GM21360 (cell line): Measurements from ENCODE around the gene MAML3.

ENCODE experiments used
- ATAC-seq: cut with Tn5 transposase; IDR thresholded peaks from one replicate; pipeline ENCODE4 v1.9.1; 2021; ENCODE audit warnings: mild to moderate bottlenecking, moderate library complexity; ENCODE audit not compliant: unreplicated experiment

MAML3 gene

DNA sequence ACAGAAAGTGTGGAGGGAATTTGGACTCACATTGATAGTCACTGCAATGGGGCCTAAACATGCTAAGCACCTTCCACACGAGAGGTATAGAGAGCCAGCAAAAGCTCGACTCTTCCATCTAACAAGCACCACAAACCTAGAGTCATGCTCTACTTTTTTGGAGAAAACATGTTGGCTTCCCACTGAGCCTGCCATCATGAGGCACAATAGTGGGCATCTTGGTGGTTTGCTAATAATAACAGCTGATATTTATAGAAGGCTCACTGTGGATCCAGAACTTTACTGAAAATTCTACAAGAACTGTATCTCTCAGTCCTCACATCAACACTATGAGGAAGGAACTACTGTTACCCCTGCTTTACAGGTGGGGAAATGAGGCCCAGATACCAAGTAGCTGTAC lies 26.6 kb downstream of the MAML3 start:
- ATAC-seq = no peak

DNA sequence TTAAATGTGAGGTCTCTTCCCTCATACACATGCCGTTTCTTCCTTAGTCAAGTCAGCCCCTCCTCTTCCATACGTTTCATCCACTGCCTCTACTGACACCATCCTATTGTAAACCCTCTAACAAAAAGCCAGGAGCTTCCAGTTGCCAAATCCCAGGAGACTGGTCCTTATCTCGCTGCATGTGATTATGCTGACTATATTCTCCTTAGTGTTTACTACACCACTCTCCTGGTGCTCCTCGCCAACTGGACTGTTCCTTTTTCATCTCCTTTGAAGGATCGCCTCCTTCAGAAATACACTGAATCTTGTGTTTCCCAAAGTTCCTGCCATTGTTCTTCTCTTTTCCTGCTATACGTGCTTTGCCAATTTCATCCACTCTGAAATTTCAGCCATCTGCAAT lies 27.7 kb downstream of the MAML3 start:
- no peak for ATAC-seq

DNA sequence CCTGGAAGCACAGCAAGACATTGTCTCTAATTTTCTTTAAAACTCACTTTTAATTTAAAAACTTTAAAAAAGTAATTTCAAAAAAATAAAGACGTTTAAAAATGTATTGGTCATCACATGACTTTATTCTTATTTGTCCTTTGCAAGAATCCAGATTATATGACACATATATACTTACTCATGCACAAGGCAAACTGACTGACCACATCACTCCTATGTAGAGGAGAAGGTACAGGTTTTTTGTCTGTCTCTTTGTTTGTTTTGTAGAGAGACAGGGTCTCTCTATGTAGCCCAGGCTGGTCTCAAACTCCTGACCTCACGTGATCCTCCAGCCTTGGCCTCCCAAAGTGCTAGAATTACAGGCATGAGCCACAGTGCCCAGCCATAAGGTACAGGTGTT lies 28.6 kb downstream of the MAML3 start:
- no peak for ATAC-seq

DNA sequence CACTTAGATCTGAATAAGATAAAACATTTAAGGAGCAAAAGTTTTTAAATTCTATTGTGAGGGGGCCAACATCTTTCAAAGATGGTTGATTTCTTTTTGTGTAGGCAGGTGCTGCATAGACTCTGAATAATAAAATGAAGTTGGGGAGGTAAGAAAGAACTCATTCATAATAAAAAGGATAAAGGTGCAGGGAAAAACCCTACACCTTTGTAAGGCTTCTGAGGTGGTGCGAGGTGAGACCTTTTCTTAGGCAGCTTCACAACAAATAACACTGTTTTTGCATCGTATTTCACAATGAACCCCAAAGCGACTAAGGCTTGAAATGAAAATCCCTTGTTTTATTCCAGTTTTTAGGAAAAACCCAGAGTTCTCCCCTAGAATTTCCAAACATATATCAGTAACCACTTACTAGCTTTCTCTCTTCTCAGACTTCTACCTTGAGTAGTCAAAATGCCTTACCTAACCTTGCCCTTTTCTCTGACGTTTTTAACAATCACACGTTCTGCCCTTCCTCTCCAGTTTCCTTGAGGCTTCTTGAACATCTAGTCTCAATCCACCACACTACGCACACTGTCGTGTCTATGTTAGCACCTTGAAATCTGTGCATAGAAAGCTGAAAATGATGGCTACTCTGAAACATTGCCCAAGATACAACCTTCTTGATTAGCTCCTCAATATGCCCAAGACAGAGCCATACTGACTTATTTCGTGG lies 30.2 kb downstream of the MAML3 start:
- ATAC-seq = no peak

DNA sequence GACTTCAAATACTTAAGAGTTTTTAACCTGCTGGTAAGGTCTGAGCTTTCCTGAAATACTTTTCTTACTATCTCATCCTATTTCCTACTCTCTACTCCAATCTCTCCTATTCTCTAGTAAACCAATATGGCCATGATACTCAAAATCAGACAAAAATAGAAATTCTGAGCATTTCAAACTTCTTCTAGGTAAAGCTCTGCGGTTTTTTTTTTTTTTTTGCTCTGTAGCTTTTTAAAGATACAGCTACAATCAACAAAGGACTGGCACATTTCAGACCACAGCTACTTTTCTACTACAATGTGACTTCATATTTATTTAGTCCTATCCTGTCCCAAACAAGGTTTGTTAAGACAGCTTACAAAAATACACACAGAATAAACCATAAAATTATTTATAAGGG lies 31.1 kb downstream of the MAML3 start:
- ATAC-seq = no peak

DNA sequence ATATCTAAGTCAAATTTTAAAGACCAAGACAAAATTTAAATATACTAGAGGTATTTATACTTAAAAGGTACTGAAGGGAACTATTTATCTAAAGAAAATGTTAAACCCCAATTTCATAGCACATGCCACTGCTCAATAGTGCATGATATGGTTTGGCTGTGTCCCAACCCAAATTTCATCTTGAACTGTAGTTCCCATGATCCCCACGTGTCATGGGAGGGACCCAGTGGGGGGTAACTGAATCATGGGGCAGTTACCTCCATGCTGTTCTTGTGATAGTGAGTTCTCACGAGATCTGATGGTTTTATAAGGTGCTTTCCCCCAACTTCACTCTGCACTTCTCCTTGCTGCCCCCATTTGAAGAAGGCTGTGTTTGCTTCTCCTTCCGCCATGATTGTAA lies 32.3 kb downstream of the MAML3 start:
- no peak for ATAC-seq

DNA sequence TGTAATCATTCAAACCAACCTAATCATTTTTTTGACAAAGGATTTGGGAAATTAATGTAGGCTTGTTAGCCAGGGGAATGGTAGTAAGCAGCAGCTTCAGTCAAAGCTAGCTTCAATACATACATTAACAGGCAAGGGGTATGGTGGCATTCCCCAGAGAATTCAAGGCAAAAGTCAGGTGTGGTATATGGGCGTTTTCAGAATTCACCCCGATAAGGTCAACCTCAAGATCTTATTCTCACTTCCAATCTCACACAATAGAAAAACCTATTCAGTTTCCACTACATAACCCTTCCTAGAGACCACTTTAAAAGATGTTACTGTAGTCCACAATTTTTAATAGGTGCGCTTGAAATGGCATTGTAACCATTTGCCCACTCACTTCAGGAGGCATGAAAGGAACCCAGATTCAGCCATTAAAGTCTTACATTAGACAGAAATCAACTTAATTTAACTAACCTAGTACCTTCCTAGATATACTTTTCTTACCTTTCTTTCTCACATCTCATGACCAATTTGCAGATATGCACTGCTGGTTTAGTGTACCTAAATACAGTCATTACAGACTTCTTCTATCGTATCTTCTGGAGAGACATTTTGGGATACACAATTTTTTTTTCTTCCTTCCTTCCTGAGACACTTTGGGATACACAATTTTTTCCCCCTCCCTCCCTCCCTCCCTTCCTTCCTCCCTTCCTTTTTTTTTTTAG lies 34.9 kb downstream of the MAML3 start:
- no peak for ATAC-seq

DNA sequence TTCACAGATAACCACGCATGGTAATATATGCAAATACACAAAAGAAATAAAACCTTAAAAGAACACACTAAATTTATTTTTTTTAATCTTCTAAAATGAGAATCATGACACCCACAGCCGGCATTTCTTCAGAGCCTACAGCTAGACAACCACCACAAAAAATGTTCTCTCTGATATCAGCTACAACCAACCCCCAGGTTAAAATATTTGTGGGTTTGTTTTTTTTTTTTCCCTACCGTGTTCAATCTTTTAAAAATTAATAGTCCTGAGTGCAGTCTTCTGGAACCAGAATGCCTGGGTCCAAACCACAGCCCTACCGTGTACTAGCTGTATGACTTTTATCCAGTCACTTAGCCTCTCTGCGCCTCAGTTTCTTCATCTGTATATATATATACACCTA lies 36.0 kb downstream of the MAML3 start:
- no peak for ATAC-seq

DNA sequence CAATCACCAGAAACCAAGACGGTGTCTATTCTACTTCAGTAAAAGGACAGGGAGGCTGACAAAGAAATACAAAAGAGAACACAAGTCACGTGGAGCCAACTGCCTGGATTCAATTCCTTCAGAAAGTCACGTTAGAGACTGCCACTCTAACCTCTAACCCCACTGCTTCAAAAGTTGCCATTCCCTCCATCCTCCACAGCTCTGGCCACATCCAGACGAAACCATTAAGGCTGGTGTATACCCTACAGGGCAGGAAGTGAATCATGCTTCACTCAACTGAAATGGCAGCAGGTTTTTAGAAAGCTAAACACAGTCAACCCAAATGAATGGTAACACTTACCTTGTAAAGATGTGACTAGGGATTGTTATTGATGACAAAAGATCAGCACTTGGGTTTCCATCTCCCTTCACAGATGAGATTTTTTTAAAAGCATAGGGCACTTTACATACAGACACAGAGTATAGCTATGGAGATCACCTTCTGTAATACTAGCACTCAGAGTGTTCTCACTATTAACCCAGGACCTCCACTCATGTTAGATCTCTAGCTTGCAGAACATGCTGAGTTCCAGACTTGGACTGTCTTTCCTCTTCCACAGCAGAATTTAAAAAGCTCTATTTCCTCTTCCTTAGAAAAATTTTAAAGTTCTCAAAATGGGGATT lies 37.4 kb downstream of the MAML3 start:
- ATAC-seq = no peak

DNA sequence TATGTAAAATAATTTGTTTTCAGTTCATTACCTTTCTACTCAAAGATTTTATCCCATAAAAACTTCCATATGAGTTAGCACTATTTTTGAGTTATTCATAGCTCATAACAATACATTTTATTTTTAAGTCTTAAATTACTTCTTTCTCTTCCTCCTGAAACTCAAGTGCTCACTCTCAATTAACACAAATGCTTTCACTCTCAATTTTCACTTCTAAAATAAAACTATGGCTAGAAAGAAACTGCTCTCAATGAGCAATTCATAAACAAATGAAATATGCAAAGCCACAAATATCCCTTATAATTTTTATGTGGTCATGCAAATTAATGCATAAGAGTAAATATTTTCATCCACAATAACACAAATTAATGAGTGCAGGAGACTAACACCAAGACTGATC lies 38.8 kb downstream of the MAML3 start:
- no peak for ATAC-seq

DNA sequence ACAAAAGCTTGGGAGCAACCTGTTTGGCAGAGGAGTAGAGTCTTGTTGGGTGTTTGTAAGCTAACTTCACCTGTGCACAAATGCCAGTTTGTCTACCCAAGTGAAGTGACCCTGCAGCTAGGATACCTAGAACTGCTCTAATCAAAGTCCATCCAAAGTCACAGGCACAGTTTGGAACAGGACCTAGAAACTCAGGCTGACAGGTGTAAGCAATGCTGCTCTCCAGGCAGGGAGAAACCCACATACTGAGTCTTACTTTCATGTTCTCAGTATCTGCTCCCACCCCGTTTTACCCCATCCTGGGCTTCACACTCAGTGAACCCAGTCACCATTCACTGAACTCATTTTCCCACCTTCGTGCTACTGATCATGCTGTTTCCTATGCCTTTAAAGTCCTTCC lies 40.3 kb downstream of the MAML3 start:
- ATAC-seq = no peak

DNA sequence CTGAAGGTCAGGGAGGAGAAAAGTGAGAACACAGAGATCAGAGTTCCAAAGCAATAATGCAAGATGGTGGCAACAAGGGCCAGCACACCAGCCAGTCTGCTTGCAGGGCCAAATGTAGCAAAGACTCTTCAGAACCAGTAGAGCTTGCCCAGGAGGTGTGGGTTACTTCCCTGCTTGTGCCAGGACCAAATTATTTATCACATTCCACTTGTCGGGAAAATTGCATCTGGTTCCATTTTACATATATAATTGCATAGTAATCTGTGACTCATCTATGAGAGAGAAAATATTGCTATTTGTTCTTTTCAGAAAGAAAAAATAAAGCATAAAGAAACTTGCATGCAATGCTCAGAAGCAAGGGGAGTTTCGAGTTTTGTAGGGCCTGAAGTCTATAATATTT lies 41.4 kb downstream of the MAML3 start:
- ATAC-seq = no peak

DNA sequence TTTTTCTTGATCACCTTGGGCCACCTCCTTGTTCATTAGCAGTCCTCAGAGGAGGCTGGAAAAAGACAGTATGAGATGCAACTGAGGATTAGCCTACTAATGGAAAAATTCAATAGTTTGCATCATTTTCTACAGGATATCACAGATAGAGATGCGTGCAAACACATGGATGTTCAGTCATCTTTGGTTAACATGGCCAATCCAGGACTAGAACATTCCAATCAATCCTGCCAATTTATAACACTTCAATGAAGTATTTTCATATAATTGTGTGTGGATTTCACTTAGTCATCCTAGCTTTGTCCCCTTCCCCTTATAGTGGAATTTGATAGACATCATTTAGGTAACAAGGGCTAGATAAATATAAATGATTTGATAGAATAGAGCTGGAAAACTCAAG lies 42.7 kb downstream of the MAML3 start:
- ATAC-seq = no peak

DNA sequence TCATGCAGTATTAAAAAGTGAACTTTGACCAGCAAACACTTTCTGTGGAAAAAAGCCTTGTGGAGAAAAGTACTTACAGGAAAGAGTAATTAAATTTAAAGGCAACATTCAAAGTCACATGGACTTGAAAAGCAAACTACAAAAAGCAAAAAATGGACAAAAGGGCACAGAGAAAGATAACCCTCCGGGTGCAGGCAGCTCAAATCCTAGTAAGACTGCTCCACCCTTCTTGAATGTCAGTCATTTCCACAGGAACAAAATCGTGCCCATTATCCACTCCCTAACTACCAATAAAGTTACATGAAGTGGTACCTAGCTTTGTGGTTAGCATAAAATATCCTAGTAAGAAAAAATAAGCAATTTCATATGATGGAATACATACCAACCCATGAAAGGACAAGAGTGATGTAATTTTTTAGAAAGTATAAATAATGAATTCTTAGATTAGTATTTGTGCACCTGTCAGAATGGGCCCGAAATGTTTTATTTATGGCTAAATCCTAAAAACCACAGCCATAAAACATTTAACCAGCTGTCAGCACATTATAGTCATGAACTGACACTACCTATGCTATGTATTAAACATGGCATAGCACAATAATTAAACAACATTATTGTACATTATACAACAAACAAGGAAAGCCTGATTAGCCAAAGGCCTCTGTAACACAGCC lies 43.3 kb downstream of the MAML3 start:
- ATAC-seq = no peak

DNA sequence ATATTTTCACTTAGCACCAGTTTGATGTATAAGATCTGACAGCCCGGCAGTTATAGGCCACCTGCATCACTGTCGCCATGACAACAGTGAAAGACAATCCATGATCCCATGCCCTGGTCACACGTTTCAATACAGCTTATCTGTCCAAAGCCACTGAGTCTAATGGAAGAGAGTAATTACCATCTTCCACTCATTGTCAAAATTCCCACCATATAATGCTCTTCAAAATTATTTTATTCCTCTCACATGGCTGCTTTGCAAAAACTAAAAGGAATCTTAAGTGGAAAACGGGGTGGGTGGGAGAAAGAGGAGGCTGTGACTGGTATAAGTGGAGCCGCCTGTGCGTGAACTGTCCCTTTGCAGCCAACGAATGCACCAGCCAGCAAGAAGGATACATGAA lies 44.2 kb downstream of the MAML3 start:
- no peak for ATAC-seq

DNA sequence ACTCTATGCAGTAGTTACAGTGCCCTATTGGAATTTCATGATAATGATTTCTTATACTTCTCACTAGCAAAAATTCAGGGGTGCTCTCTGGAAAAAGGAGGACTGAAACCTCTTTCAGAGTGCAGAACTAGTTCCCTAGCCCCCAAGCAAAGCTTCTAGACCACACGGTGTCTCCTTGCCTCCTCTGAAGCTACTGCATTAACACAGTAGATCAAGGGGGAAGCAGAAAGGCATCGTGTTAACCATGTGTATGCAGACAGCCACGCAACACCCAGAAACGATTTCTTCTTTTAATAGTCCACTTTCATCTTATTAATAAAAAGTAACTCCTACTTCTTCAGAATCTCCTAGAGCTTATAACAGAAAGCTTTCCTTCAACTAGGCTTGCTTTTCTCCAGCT lies 44.7 kb downstream of the MAML3 start:
- no peak for ATAC-seq

DNA sequence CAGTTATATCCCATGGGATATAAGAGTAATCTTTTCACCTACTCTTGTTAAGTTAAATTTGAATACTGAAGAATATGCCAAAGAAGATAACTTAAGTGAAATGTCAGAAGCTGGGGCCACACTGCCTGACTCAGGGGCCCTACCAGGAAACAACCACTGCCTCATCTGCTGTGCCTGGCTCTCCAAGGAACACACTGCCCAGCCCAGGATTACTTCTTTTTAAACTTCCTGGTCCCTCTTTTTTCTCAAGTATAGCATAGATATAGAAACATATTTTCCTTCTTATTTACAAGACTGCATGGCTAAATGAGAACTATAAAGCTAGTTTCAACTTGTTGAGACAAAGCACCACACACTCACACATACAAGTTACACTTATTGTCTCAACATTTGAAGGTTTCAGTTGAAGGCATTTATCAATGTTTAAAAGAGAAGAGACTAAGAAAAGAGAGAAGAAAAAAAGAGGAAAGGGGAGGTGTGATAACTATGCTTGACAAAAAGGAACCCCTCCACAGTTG lies 45.2 kb downstream of the MAML3 start:
- no peak for ATAC-seq

DNA sequence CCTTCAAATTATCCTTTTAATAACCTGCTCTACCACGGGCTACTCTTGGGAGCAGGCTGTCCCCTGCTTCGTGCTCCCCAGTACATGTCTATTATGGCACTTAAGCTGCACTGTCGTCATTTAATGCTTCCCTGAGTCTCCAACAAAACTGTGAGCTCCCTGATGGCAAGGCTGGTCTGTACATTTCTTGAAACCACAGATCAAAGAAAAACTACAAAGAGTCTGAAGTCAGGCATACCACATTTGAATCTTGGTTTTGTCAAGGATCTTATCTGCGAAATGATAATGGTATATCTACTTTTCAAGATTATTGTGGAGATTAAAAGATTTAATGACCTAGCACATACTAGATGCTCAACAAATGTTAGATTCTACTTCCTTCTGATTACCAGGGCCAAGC lies 45.7 kb downstream of the MAML3 start:
- ATAC-seq = no peak

DNA sequence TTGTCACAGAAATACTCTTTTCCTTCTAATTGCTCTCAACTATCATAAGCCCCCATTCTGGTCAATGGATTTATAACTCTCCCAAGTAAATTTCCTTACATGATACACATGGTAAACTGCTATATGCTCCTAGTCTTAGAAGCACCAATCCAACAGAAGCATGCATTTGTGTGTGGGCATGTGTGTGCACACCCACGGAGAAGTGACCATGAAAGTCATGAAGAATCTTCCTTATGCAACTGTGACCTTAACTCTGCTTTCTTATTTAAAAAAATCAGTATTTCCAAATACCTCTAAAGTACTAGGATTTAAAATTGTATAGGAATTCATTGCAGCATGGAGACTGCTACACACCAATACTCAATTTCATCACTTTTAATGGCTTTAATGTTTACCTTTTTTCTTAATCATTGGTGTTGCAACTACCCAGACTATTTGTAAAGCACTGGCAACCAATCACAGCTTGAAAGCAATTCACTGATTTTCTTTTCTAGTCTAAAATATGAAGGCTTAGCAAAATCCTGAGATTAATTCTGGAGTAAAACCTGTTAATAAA lies 47.6 kb downstream of the MAML3 start:
- no peak for ATAC-seq

DNA sequence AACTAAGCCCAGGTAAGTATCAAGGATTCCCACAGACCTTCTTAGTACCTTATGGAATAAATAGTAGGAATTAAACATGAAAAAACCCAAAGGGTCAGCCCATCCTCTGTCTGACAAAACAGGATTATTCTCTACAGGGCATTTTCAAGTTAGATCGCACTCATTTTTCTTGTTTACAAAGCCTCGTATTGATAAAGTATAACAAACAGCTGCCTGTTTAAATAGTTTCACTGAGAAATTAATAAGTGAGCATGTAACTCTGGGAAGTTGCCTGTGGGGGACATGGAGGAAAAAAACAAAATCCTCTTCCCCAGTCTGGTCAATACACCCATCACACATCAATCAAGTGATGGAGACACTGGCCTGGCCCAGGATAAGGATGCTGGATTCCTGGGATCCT lies 48.5 kb downstream of the MAML3 start:
- no peak for ATAC-seq

DNA sequence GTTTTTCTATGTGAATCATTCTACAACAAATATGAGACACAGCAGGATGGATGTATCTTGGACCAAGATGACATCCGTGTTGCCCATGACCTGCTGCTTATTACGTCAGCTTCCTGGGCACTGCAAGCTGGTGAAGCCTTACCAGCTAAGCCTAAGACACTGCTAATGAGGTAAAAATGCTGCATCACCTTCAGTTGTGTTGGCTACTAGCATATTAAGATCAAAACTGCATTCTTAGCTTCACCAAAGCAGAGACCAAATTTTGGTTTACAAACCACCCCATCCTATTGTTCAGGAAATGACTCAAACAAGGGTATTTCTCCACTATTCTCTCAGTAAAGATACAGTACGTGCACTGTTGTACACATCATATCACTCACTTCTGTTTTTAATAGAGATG lies 50.3 kb downstream of the MAML3 start:
- ATAC-seq = peak; percentile 72
